Upper lobe of right lung (tissue), 1 donor: ENCODE data around the gene CHKB. TPM values are rescaled to one million over a fixed set of nuclear protein-coding genes. Genes with fewer than 3 reads are reported as not detected.

ENCODE experiments used
- ATAC-seq: fragments of 200-7000 bp; cut with Tn5 transposase; one replicate; pipeline ENCODE4 v1.9.1; 2020; ENCODE audit warnings: mild to moderate bottlenecking, moderate library complexity
- DNase-seq: peaks from one replicate; pipeline ENCODE4 v3.0.0-alpha.2; 2020
- H3K27ac ChIP-seq: fragments of 200-600 bp; one replicate; pipeline ENCODE4 v1.8.0; 2022
- H3K27me3 ChIP-seq: fragments of 200-600 bp; one replicate; pipeline ENCODE4 v1.8.0; 2022; ENCODE audit warnings: mild to moderate bottlenecking
- H3K36me3 ChIP-seq: fragments of 200-600 bp; one replicate; pipeline ENCODE4 v1.8.0; 2022
- H3K4me1 ChIP-seq: fragments of 200-600 bp; one replicate; pipeline ENCODE4 v1.8.0; 2022
- H3K4me3 ChIP-seq: fragments of 200-600 bp; one replicate; pipeline ENCODE4 v1.8.0; 2022; ENCODE audit warnings: mild to moderate bottlenecking
- H3K9me3 ChIP-seq: fragments of 200-600 bp; one replicate; pipeline ENCODE4 v1.8.0; 2022
- CTCF ChIP-seq: fragments of 200-600 bp; IDR thresholded peaks from one replicate; pipeline ENCODE4 v1.8.0; 2022; ENCODE audit warnings: antibody characterized with exemption
- intact Hi-C: fragments of 100-400 bp; cut with DNase I; formaldehyde crosslinking; loops from one replicate; pipeline ENCODE4 v1.11.0; 2022
- total RNA-seq: library from RNA; stranded (reverse); fragmentation: NEBNext Ultra II Directional; extraction: Animal tissue kit (Norgen Biotek cat#: 25700); gene quantifications from one replicate; pipeline ENCODE4 v1.2.1, GENCODE V29; 2021
- donor health status: DM: no; HTN: yes; CAD: no; lungs with severe emphysema.

The CHKB gene
- total RNA-seq, 1 donor from 2014 or later, result 66.7 TPM

GRCh38 chr22:50602338-50602700 is 19.7 kb upstream of the CHKB start:
- no peak overlapping the region for H3K27ac ChIP-seq
- no peaks in the 10 kb centered on the region for H3K9me3 ChIP-seq
- H3K4me3 ChIP-seq, result no peak overlapping the region
- H3K27me3 ChIP-seq, result peaks cover 61% of the 10 kb centered on the region
- H3K36me3 ChIP-seq, result no peaks in the 10 kb centered on the region
- ATAC-seq (no peak), DNase-seq (no peak)
- TF ChIP-seq CTCF, result no peak
- intact Hi-C loops, result no loop called here
- H3K4me1 ChIP-seq, result no peaks in the 10 kb centered on the region

GRCh38 chr22:50601669-50602337 is 19.2 kb upstream of the CHKB start:
- no peak overlapping the region for H3K27ac ChIP-seq
- no peak for DNase-seq
- TF ChIP-seq CTCF, result no peak
- no peaks in the 10 kb centered on the region for H3K4me1 ChIP-seq
- no peaks in the 10 kb centered on the region for H3K9me3 ChIP-seq
- intact Hi-C loops, result no loop called here
- peaks cover 61% of the 10 kb centered on the region for H3K27me3 ChIP-seq
- H3K4me3 ChIP-seq, result no peak overlapping the region
- ATAC-seq, result no peak
- no peaks in the 10 kb centered on the region for H3K36me3 ChIP-seq

GRCh38 chr22:50600967-50601668 is 18.5 kb upstream of the CHKB start:
- ATAC-seq (no peak), DNase-seq (no peak)
- H3K4me1 ChIP-seq, result no peaks in the 10 kb centered on the region
- H3K36me3 ChIP-seq, result no peaks in the 10 kb centered on the region
- H3K27me3 ChIP-seq, result peaks cover 61% of the 10 kb centered on the region
- H3K9me3 ChIP-seq, result no peaks in the 10 kb centered on the region
- intact Hi-C loops, result no loop called here
- H3K27ac ChIP-seq, result no peak overlapping the region
- H3K4me3 ChIP-seq, result peak overlapping the region; percentile 10
- no peak for TF ChIP-seq CTCF

GRCh38 chr22:50600538-50600937 is 17.9 kb upstream of the CHKB start, which contains the start of gene MAPK8IP2:
TSS of gene MAPK8IP2 (plus strand) at chr22:50600793. CDS start at chr22:50600819, 26 bp downstream.
- intact Hi-C loops, result no loop called here
- Histone ChIP-seq H3K27ac (no peak within 1 kb of the TSS), H3K27me3 (peaks cover 55% of the 10 kb centered on the region), H3K36me3 (no peaks in the 10 kb centered on the region), H3K4me3 (peak within 1 kb of the TSS; percentile 37), H3K4me1 (no peaks in the 10 kb centered on the region), H3K9me3 (no peaks in the 10 kb centered on the region)
- DNase-seq (no peak), ATAC-seq (peak; percentile 52)
- TF ChIP-seq CTCF, result no peak

GRCh38 chr22:50599816-50600455 is 17.3 kb upstream of the CHKB start:
- Histone ChIP-seq H3K9me3 (no peaks in the 10 kb centered on the region), H3K27ac (no peak overlapping the region), H3K4me1 (no peaks in the 10 kb centered on the region), H3K36me3 (no peaks in the 10 kb centered on the region), H3K27me3 (peaks cover 51% of the 10 kb centered on the region), H3K4me3 (peak overlapping the region; percentile 37)
- DNase-seq (no peak), ATAC-seq (peak; percentile 85)
- intact Hi-C loops, result no loop called here
- no peak for TF ChIP-seq CTCF
